GM23248 (cell line): ENCODE data around the gene STK11IP. TPM values are rescaled to one million over a fixed set of nuclear protein-coding genes. Genes with fewer than 3 reads are reported as not detected.

Experiments used
- DNase-seq: peaks from one replicate; pipeline ENCODE4 v3.0.0-alpha.2; 2015
- H2AFZ ChIP-seq: fragments of 200-600 bp; sonication (generic); 2 replicates; pipeline ENCODE4 v1.6.1; 2016; ENCODE audit warnings: antibody characterized with exemption
- H3F3A ChIP-seq: fragments of 200-600 bp; sonication (generic); 2 replicates; pipeline ENCODE4 v1.6.1; 2016; ENCODE audit warnings: mild to moderate bottlenecking, antibody characterized with exemption, mixed run types; ENCODE audit not compliant: insufficient read depth
- H3K27ac ChIP-seq: fragments of 200-600 bp; sonication (generic); 2 replicates; pipeline ENCODE4 v1.5.1; 2016; ENCODE audit warnings: mild to moderate bottlenecking
- H3K27me3 ChIP-seq: fragments of 200-600 bp; sonication (generic); replicated peaks from 2 replicates; pipeline ENCODE4 v1.6.1; 2016; ENCODE audit warnings: mild to moderate bottlenecking; ENCODE audit not compliant: insufficient read depth
- H3K36me3 ChIP-seq: fragments of 200-600 bp; sonication (generic); 2 replicates; pipeline ENCODE4 v1.6.1; 2016; ENCODE audit warnings: low read depth, mild to moderate bottlenecking
- H3K4me1 ChIP-seq: fragments of 200-600 bp; sonication (generic); 2 replicates; pipeline ENCODE4 v1.6.1; 2016; ENCODE audit warnings: mild to moderate bottlenecking; ENCODE audit not compliant: insufficient read depth
- H3K4me2 ChIP-seq: fragments of 200-600 bp; sonication (generic); one replicate; pipeline ENCODE4 v1.6.1; 2016; ENCODE audit warnings: mild to moderate bottlenecking; ENCODE audit not compliant: unreplicated experiment
- H3K4me3 ChIP-seq: fragments of 200-600 bp; sonication (generic); 2 replicates; pipeline ENCODE4 v1.5.1; 2016; ENCODE audit warnings: mild to moderate bottlenecking
- H3K79me2 ChIP-seq: fragments of 200-600 bp; sonication (generic); 2 replicates; pipeline ENCODE4 v1.6.1; 2016; ENCODE audit warnings: mild to moderate bottlenecking; ENCODE audit not compliant: insufficient read depth
- H3K9ac ChIP-seq: fragments of 200-600 bp; sonication (generic); 2 replicates; pipeline ENCODE4 v1.6.1; 2016; ENCODE audit warnings: mild to moderate bottlenecking
- H3K9me2 ChIP-seq: fragments of 200-600 bp; sonication (generic); 2 replicates; pipeline ENCODE4 v1.6.1; 2016; ENCODE audit warnings: mixed run types, mild to moderate bottlenecking, moderate library complexity; ENCODE audit not compliant: insufficient read depth
- H3K9me3 ChIP-seq: fragments of 200-600 bp; sonication (generic); one replicate; pipeline ENCODE4 v1.6.1; 2017; ENCODE audit warnings: low read depth
- H4K20me1 ChIP-seq: fragments of 200-600 bp; sonication (generic); 2 replicates; pipeline ENCODE4 v1.6.0; 2016; ENCODE audit not compliant: insufficient read depth
- EZH2 ChIP-seq: fragments of 200-600 bp; sonication (generic); IDR thresholded peaks from 2 replicates; pipeline ENCODE4 v1.6.1; 2018; ENCODE audit warnings: antibody characterized with exemption, mild to moderate bottlenecking; ENCODE audit not compliant: insufficient read depth, poor library complexity, severe bottlenecking
- EZH2phosphoT487 ChIP-seq: fragments of 200-600 bp; sonication (generic); IDR thresholded peaks from 2 replicates; pipeline ENCODE4 v1.6.1; 2018; ENCODE audit warnings: antibody characterized with exemption, moderate library complexity, mild to moderate bottlenecking, low read depth; ENCODE audit not compliant: insufficient read depth
- WGBS, 2 experiments: methylation state at CpG; one replicate each; pipeline ENCODE4 v1.1.6; 2015 to 2017; ENCODE audit warnings: low lambda C conversion rate in 2 of 2, low coverage in 1 of 2; ENCODE audit errors: missing lambda C conversion rate in 2 of 2; 5-methylcytosine and 5-hydroxymethylcytosine counted together
- in situ Hi-C: fragments of 300-500 bp; cut with MboI; formaldehyde crosslinking; loops from 2 replicates; pipeline ENCODE4 v1.15.0; 2020
- microRNA-seq: library from miRNA; unstranded; fragments of <30 nt; microRNA quantifications from one replicate; pipeline ENCODE4, GENCODE V29; 2016; ENCODE audit warnings: borderline number of aligned reads
- polyA plus RNA-seq: library from polyadenylated mRNA; unstranded; fragments of >200 nt; fragmentation: Nextera tagmentation; extraction: Ambion mirVana; gene quantifications from 2 replicates; pipeline ENCODE4 v1.2.1, GENCODE V29; 2016
- small RNA-seq: library from RNA; depleted of rRNA; stranded (forward); fragments of <200 nt; gene quantifications from one replicate; pipeline ENCODE3, GENCODE V24; 2014; ENCODE audit warnings: low read depth, low replicate concordance
- total RNA-seq: library from RNA; depleted of rRNA; stranded (reverse); fragments of >200 nt; shearing (Covaris generic); gene quantifications from 2 replicates; pipeline ENCODE4 v1.2.3, GENCODE V29; 2014; rRNA removed

STK11IP gene
- total and polyA plus RNA-seq, 2 experiments from 2014 or later, result 7.3 to 10.5 TPM

GRCh38 chr2:219664944-219665343, 67.3 kb downstream of the STK11IP start:
- H3K9me2 ChIP-seq, result no peaks in the 10 kb centered on the region
- no peaks in the 10 kb centered on the region for H3K9me3 ChIP-seq
- DNase-seq, result no peak
- H3F3A ChIP-seq, result no peaks in the 10 kb centered on the region
- H3K36me3 ChIP-seq, result no peaks in the 10 kb centered on the region
- in situ Hi-C loops, result no loop called here
- H3K27ac ChIP-seq, result no peak overlapping the region
- TF ChIP-seq EZH2phosphoT487, result no peak
- no peak for TF ChIP-seq EZH2
- no peak overlapping the region for H3K9ac ChIP-seq
- WGBS, 2 experiments, result 6 to 8% methylated on average over 4 of the region's 4 CpGs
- no peak overlapping the region for H3K4me2 ChIP-seq
- peaks cover 5% of the 10 kb centered on the region for H3K27me3 ChIP-seq
- no peaks in the 10 kb centered on the region for H3K79me2 ChIP-seq
- H3K4me1 ChIP-seq, result no peaks in the 10 kb centered on the region; the same call in 1 of the 2 replicates
- no peaks in the 10 kb centered on the region for H4K20me1 ChIP-seq
- H3K4me3 ChIP-seq, result no peak overlapping the region
- no peak overlapping the region for H2AFZ ChIP-seq

- DNase-seq, result no peak
- no peak overlapping the region for H3K4me2 ChIP-seq
- H3K9me3 ChIP-seq, result no peaks in the 10 kb centered on the region
- no peaks in the 10 kb centered on the region for H3F3A ChIP-seq
- H3K27ac ChIP-seq, result no peak overlapping the region
- TF ChIP-seq EZH2phosphoT487, result no peak
- TF ChIP-seq EZH2, result no peak
- no peaks in the 10 kb centered on the region for H3K9me2 ChIP-seq
- H3K27me3 ChIP-seq, result peaks cover 15% of the 10 kb centered on the region
- no peaks in the 10 kb centered on the region for H3K36me3 ChIP-seq
- in situ Hi-C loops, result no loop called here
- H3K79me2 ChIP-seq, result no peaks in the 10 kb centered on the region
- WGBS, 2 experiments, result 39 to 51% methylated on average over 6 of the region's 6 CpGs
- no peaks in the 10 kb centered on the region; the same call in 1 of the 2 replicates for H3K4me1 ChIP-seq
- no peak overlapping the region for H3K9ac ChIP-seq
- H4K20me1 ChIP-seq, result no peaks in the 10 kb centered on the region
- no peak overlapping the region for H2AFZ ChIP-seq
- no peak overlapping the region for H3K4me3 ChIP-seq
Observed at GRCh38 chr2:219665926-219666325, 68.3 kb downstream of the STK11IP start.

Small RNAs within 50 kb of the gene (microRNA-seq; reads per million reads assigned to microRNA genes)
- gene MIR3132, result not detected

Small RNAs within 50 kb of the gene (small RNA-seq; reads per million reads assigned to genes)
- gene MIR3132, result not detected
- gene RN7SKP213, result not detected

Other genes starting within 250 kb of the STK11IP start
- 79.8 and 84.5 TPM in 2 replicates for gene DNPEP, start 209.9 kb upstream of the STK11IP start, total RNA-seq
- 54.5 and 57.5 TPM in 2 replicates for gene DNPEP, start 209.9 kb upstream of the STK11IP start, polyA plus RNA-seq
- gene DES, start 179.5 kb upstream of the STK11IP start, total RNA-seq, result 0.51 and 2.7 TPM in 2 replicates
- gene DES, start 179.5 kb upstream of the STK11IP start, polyA plus RNA-seq, result 0.75 and 1.1 TPM in 2 replicates
- 26.5 and 32.1 TPM in 2 replicates for gene SPEG, start 163.0 kb upstream of the STK11IP start, total RNA-seq
- 6.8 and 9.4 TPM in 2 replicates for gene SPEG, start 163.0 kb upstream of the STK11IP start, polyA plus RNA-seq
- 60.6 and 72.2 TPM in 2 replicates for gene GMPPA, start 99.0 kb upstream of the STK11IP start, total RNA-seq
- gene GMPPA, start 99.0 kb upstream of the STK11IP start, polyA plus RNA-seq, result 64.4 and 65.6 TPM in 2 replicates
- 0.13 and 0.43 TPM in 2 replicates for gene ASIC4, start 83.4 kb upstream of the STK11IP start, total RNA-seq
- not detected in 2 replicates for gene ASIC4, start 83.4 kb upstream of the STK11IP start, polyA plus RNA-seq
- 526 and 533 TPM in 2 replicates for gene CHPF, start 54.0 kb upstream of the STK11IP start, total RNA-seq
- 174 and 179 TPM in 2 replicates for gene CHPF, start 54.0 kb upstream of the STK11IP start, polyA plus RNA-seq
- gene TMEM198, start 53.8 kb upstream of the STK11IP start, total RNA-seq, result 5.8 and 6.2 TPM in 2 replicates
- 1.7 and 2.2 TPM in 2 replicates for gene TMEM198, start 53.8 kb upstream of the STK11IP start, polyA plus RNA-seq
- gene OBSL1, start 26.3 kb upstream of the STK11IP start, total RNA-seq, result 68.7 and 84.9 TPM in 2 replicates
- gene OBSL1, start 26.3 kb upstream of the STK11IP start, polyA plus RNA-seq, result 12.8 and 13.8 TPM in 2 replicates
- gene INHA, start 25.5 kb upstream of the STK11IP start, total RNA-seq, result 0.11 TPM in 1 of 2 replicates, not detected in the other
- gene INHA, start 25.5 kb upstream of the STK11IP start, polyA plus RNA-seq, result 0.19 and 0.36 TPM in 2 replicates
- 0.54 and 1.6 TPM in 2 replicates for gene SLC4A3, start 29.8 kb downstream of the STK11IP start, total RNA-seq
- 0.79 and 0.96 TPM in 2 replicates for gene SLC4A3, start 29.8 kb downstream of the STK11IP start, polyA plus RNA-seq